NK-92 treated with Interleukin-12 subunit alpha and Interleukin-12 subunit beta, amount 100 ng/mL, for 24 hours (cell line): Measurements from ENCODE around the gene TDP1.
A peak's percentile ranks its signal among the peaks of the same experiment; 100 is the strongest.
"Not testable (repeated sequence)": the region's sequence is repeated elsewhere in the genome, so short reads cannot be mapped to it uniquely, and the experiment has no call there.

Experiments
- DNase-seq: peaks from one replicate; lab custom pipeline; 2025; lab: John Stamatoyannopoulos, UW

The TDP1 gene

GRCh38 chr14:90049390-90049789 lies 93.7 kb downstream of the TDP1 start:
- DNase-seq = no peak

GRCh38 chr14:90050271-90050670 lies 94.5 kb downstream of the TDP1 start:
- DNase-seq = no peak

- DNase-seq = no peak
Observed at GRCh38 chr14:90053044-90053443, 97.3 kb downstream of the TDP1 start.

GRCh38 chr14:90054803-90055202 lies 99.1 kb downstream of the TDP1 start:
- no peak for DNase-seq

GRCh38 chr14:90056826-90057225 lies 101.1 kb downstream of the TDP1 start:
- DNase-seq = no peak

- no peak for DNase-seq
Observed at GRCh38 chr14:90058876-90059458, 103.2 kb downstream of the TDP1 start.

GRCh38 chr14:90060312-90060964 lies 104.7 kb downstream of the TDP1 start:
- DNase-seq = no peak

- no peak for DNase-seq
Observed at GRCh38 chr14:90060965-90061684, 105.4 kb downstream of the TDP1 start.

- DNase-seq = no peak
Observed at GRCh38 chr14:90061685-90062126, 106.0 kb downstream of the TDP1 start, which contains the start of gene KCNK13. Gene KCNK13 (plus strand): TSS chr14:90061994. CDS start chr14:90062206, 212 bp downstream.

- DNase-seq = no peak
Observed at GRCh38 chr14:90062127-90062794, 106.5 kb downstream of the TDP1 start.

- no peak for DNase-seq
Observed at GRCh38 chr14:90062822-90063539, 107.3 kb downstream of the TDP1 start.

- no peak for DNase-seq
Observed at GRCh38 chr14:90072350-90072749, 116.6 kb downstream of the TDP1 start.

GRCh38 chr14:90079576-90079975 lies 123.8 kb downstream of the TDP1 start:
- no peak for DNase-seq

GRCh38 chr14:90087433-90087832 lies 131.7 kb downstream of the TDP1 start:
- DNase-seq = peak; percentile 58

GRCh38 chr14:90088176-90088575 lies 132.4 kb downstream of the TDP1 start:
- no peak for DNase-seq

GRCh38 chr14:90089486-90089885 lies 133.8 kb downstream of the TDP1 start:
- not testable (repeated sequence) for DNase-seq

- no peak for DNase-seq
Observed at GRCh38 chr14:90091393-90091792, 135.7 kb downstream of the TDP1 start.

GRCh38 chr14:90093942-90094595 lies 138.3 kb downstream of the TDP1 start:
- no peak for DNase-seq
